HepG2 (cell line): ENCODE data around the gene TPX2. TPM values are rescaled to one million over a fixed set of nuclear protein-coding genes. Genes with fewer than 3 reads are reported as not detected.
A peak's percentile ranks its signal among the peaks of the same experiment; 100 is the strongest.

Experiments used
- ATF7-NPFF ChIP-seq: sonication (generic); formaldehyde crosslinking; IDR thresholded peaks from 2 replicates; pipeline ENCODE4 v1.8.1; 2023; ENCODE audit warnings: mild to moderate bottlenecking, low read depth, missing genetic modification reagents, moderate library complexity
- ATM ChIP-seq: fragments of 450-650 bp; IDR thresholded peaks from 2 replicates; pipeline ENCODE4 v1.7.1; 2017; ENCODE audit warnings: mild to moderate bottlenecking, borderline replicate concordance
- CBX5 ChIP-seq: sonication (generic); formaldehyde crosslinking; IDR thresholded peaks from 2 replicates; pipeline ENCODE4 v1.4.0; 2020; ENCODE audit warnings: missing genetic modification reagents, borderline replicate concordance
- DR1 ChIP-seq: sonication (generic); formaldehyde crosslinking; IDR thresholded peaks from 2 replicates; pipeline ENCODE4 v1.8.0; 2021; ENCODE audit warnings: mild to moderate bottlenecking, missing genetic modification reagents, inconsistent platforms
- GABPA ChIP-seq, 2 experiments: IDR thresholded peaks; 2 replicates each; pipeline ENCODE4 v1.6.1; 2011 to 2016; ENCODE audit warnings: low read depth in 2 of 2, low read length in 1 of 2, missing biosample characterization in 1 of 2, missing genetic modification characterization in 1 of 2
- HES4 ChIP-seq: sonication (generic); formaldehyde crosslinking; IDR thresholded peaks from 2 replicates; pipeline ENCODE4 v1.9.0; 2021; ENCODE audit warnings: mild to moderate bottlenecking, missing genetic modification reagents, borderline replicate concordance
- MED1 ChIP-seq: sonication (generic); formaldehyde crosslinking; IDR thresholded peaks from 2 replicates; pipeline ENCODE4 v1.4.0; 2020; ENCODE audit warnings: missing genetic modification reagents
- NFATC3 ChIP-seq: sonication (generic); formaldehyde crosslinking; IDR thresholded peaks from 2 replicates; pipeline ENCODE4 v1.5.1; 2020; ENCODE audit warnings: mild to moderate bottlenecking, missing genetic modification reagents
- NONO ChIP-seq, 2 experiments: fragments of 450-650 bp in 1 of 2; sonication (generic) in 1 of 2; formaldehyde crosslinking in 1 of 2; IDR thresholded peaks in 1 of 2; conservative IDR thresholded peaks in 1 of 2; 2 replicates each; pipeline versions ENCODE4 v1.6.1 to v1.8.0; 2017 to 2022; ENCODE audit warnings: mild to moderate bottlenecking in 1 of 2, missing genetic modification reagents in 1 of 2, moderate library complexity in 1 of 2
- NPAS2 ChIP-seq: sonication (generic); formaldehyde crosslinking; IDR thresholded peaks from 2 replicates; pipeline ENCODE4 v1.8.0; 2022; ENCODE audit warnings: mild to moderate bottlenecking, missing genetic modification reagents, borderline replicate concordance
- ONECUT2 ChIP-seq: sonication (generic); formaldehyde crosslinking; IDR thresholded peaks from 2 replicates; pipeline ENCODE4 v1.4.0; 2020; ENCODE audit warnings: missing genetic modification reagents
- PITX1 ChIP-seq: sonication (generic); formaldehyde crosslinking; IDR thresholded peaks from 2 replicates; pipeline ENCODE4 v1.5.1; 2020; ENCODE audit warnings: mild to moderate bottlenecking, missing genetic modification reagents
- SIX4 ChIP-seq: sonication (generic); formaldehyde crosslinking; IDR thresholded peaks from 2 replicates; pipeline ENCODE4 v1.4.0; 2020; ENCODE audit warnings: missing genetic modification reagents
- SMYD3 ChIP-seq: sonication (generic); formaldehyde crosslinking; IDR thresholded peaks from 2 replicates; pipeline ENCODE4 v1.8.1; 2023; ENCODE audit warnings: mild to moderate bottlenecking, missing genetic modification reagents
- SOX5 ChIP-seq: IDR thresholded peaks from 2 replicates; pipeline ENCODE4 v1.6.1; 2016; ENCODE audit warnings: borderline replicate concordance
- SOX6 ChIP-seq, 2 experiments: fragments of 450-650 bp in 1 of 2; sonication (generic) in 1 of 2; formaldehyde crosslinking in 1 of 2; IDR thresholded peaks; 2 replicates each; pipeline versions ENCODE4 v1.4.0 to v1.6.1; 2017 to 2020; ENCODE audit warnings: antibody characterized with exemption in 1 of 2, mild to moderate bottlenecking in 1 of 2, missing genetic modification reagents in 1 of 2
- TCF7 ChIP-seq: sonication (generic); IDR thresholded peaks from 2 replicates; pipeline ENCODE4 v1.6.1; 2016; ENCODE audit warnings: antibody characterized with exemption, low read depth
- TRIM22 ChIP-seq: fragments of 450-650 bp; IDR thresholded peaks from 2 replicates; pipeline ENCODE4 v1.6.1; 2017
- ZBTB21 ChIP-seq: sonication (generic); formaldehyde crosslinking; IDR thresholded peaks from 2 replicates; pipeline ENCODE4 v1.4.0; 2020; ENCODE audit warnings: missing genetic modification reagents
- ZNF670 ChIP-seq: sonication (generic); formaldehyde crosslinking; IDR thresholded peaks from 2 replicates; pipeline ENCODE4 v1.8.0; 2022; ENCODE audit warnings: mild to moderate bottlenecking, missing genetic modification reagents, borderline replicate concordance
- ZNF782 ChIP-seq: sonication (generic); formaldehyde crosslinking; IDR thresholded peaks from 2 replicates; pipeline ENCODE4 v1.4.0; 2020; ENCODE audit warnings: missing genetic modification reagents, mild to moderate bottlenecking, borderline replicate concordance
- polyA plus RNA-seq, 8 experiments: library from polyadenylated mRNA; depleted of rRNA in 3 of 8; stranded (reverse) in 7 of 8; unstranded in 1 of 8; fragments of >200 nt; fragmentation: Illumina TruSeq in 4 of 8; extraction: Trizol in 4 of 8; gene quantifications; 2 replicates each; pipeline versions ENCODE4 v1.2.1 to v1.2.3, GENCODE V29; 2011 to 2016; ENCODE audit warnings: low read depth in 4 of 8, missing spikeins in 1 of 8, mixed read lengths in 1 of 8; ENCODE audit not compliant: insufficient read depth in 1 of 8
- total RNA-seq, 5 experiments: library from RNA; depleted of rRNA; stranded (reverse); fragments of >200 nt; fragmentation: Illumina TruSeq; extraction: Trizol; gene quantifications; 2 replicates each; pipeline ENCODE4 v1.2.3, GENCODE V29; 2016; ENCODE audit warnings: low read depth in 1 of 5
- TF ChIP-seq, protein P1 (sequence below): IDR thresholded peaks from 2 replicates; pipeline ENCODE4 v1.6.1; 2016; ENCODE audit warnings: mild to moderate bottlenecking, missing biosample characterization, missing genetic modification reagents
- TF ChIP-seq, protein P2 (sequence below): sonication (generic); formaldehyde crosslinking; IDR thresholded peaks from 2 replicates; pipeline ENCODE4 v1.4.0; 2020; ENCODE audit warnings: low read depth, mild to moderate bottlenecking, missing genetic modification reagents

Gene TPX2
- total and polyA plus RNA-seq, 2 of the 13 experiments (the other 11 are each of a cell fraction or from before 2014, with no cell fraction given) = 34.3 to 124 TPM

DNA sequence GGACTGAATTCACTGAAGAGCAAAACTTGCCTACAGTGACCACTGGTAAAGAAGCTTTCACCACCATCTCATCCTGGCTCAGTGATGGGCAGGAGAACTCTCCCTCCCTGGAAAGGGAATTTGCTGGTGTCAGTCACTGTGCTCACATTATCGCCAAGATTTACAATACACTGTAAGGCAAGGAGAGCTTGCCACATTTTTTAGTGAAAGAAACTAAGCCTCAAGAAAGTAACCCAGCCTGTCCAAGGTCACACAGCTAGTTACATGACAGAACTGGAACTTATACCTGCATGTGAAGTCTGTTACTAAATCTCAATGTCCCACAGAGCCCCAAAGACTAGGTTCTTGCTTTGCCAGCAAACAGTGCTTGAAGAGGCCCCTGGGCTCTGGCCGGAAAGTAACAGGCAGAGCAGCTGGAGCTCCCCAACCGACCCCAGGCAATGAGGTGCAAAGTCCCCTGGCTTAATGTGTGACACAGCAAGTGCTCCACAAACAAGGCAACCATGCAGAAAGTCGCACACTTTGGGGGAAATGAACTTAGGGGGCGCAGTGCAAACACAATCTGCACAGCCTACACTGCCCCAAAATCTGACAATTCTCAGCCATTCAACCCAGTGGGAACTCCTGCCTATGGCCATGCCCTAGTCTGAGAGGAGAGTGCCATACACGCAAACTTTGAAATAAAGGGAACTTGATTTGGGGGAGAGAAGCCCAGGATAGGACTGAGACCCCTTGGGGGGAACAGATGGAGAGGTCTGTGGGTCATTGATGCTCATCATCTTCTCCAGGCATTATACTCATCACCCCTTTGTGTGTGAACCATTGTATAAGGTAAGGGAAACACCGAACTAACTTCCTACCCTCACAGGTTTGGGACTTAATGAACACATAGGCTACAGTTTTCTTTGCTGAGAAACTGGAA is 18.3 kb upstream of the TPX2 start (continued):
- TF ChIP-seq TRIM22 = no peak
- TF ChIP-seq PITX1 (CRISPR knock-in tag) = peak; percentile 96
- TF ChIP-seq CBX5 = peak; percentile 95; the same call in 1 of the 2 replicates
- TF ChIP-seq DR1 = peak; percentile 61; the same call in 1 of the 2 replicates
- no peak for TF ChIP-seq GABPA (IDR thresholded peaks at IDR 0.05; ENCODE audit: low read depth, low read length)
- peak; percentile 39; the same call in 1 of the 2 replicates for TF ChIP-seq GABPA (CRISPR knock-in tag; IDR thresholded peaks at IDR 0.05; ENCODE audit: low read depth)
- TF ChIP-seq HES4 (CRISPR knock-in tag) = 0 out of 2 replicates have a peak, but pooled peaks have one; percentile 18
- no peak for TF ChIP-seq SOX6 (IDR thresholded peaks at IDR 0.05)
- peak; percentile 89 for TF ChIP-seq SOX6 (CRISPR knock-in tag; IDR thresholded peaks at IDR 0.05)
- TF ChIP-seq, protein P1, sequence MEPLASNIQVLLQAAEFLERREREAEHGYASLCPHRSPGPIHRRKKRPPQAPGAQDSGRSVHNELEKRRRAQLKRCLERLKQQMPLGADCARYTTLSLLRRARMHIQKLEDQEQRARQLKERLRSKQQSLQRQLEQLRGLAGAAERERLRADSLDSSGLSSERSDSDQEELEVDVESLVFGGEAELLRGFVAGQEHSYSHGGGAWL = peak; percentile 71; the same call in 1 of the 2 replicates
- peak; percentile 88 for TF ChIP-seq SOX5 (CRISPR knock-in tag)
- TF ChIP-seq, protein P2, sequence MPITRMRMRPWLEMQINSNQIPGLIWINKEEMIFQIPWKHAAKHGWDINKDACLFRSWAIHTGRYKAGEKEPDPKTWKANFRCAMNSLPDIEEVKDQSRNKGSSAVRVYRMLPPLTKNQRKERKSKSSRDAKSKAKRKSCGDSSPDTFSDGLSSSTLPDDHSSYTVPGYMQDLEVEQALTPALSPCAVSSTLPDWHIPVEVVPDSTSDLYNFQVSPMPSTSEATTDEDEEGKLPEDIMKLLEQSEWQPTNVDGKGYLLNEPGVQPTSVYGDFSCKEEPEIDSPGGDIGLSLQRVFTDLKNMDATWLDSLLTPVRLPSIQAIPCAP (CRISPR knock-in tag) = no peak
- peak; percentile 99 for TF ChIP-seq MED1 (CRISPR knock-in tag)
- TF ChIP-seq NPAS2 = no peak
- no peak for TF ChIP-seq NONO (IDR thresholded peaks at IDR 0.05)
- peak; percentile 78 for TF ChIP-seq NONO (CRISPR knock-in tag; conservative IDR thresholded peaks at IDR 0.05)
- peak; percentile 89 for TF ChIP-seq SMYD3 (CRISPR knock-in tag)
- TF ChIP-seq ZNF670 = peak; percentile 64; the same call in 1 of the 2 replicates
- no peak for TF ChIP-seq ATM
- peak; percentile 77 for TF ChIP-seq ONECUT2 (CRISPR knock-in tag)
- TF ChIP-seq TCF7 = peak; percentile 58
- TF ChIP-seq SIX4 (CRISPR knock-in tag) = peak; percentile 18; the same call in 1 of the 2 replicates
- TF ChIP-seq ZNF782 = peak; percentile 70; the same call in 1 of the 2 replicates
- no peak for TF ChIP-seq NFATC3
- peak; percentile 53; the same call in 1 of the 2 replicates for TF ChIP-seq ATF7-NPFF (CRISPR knock-in tag)
- 0 out of 2 replicates have a peak, but pooled peaks have one; percentile 47 for TF ChIP-seq ZBTB21 (CRISPR knock-in tag)
